ENCODE data around the gene ADGRG3. TPM values are rescaled to one million over a fixed set of nuclear protein-coding genes. Genes with fewer than 3 reads are reported as not detected.

ADGRG3 gene
- total and polyA plus RNA-seq, 2 of the 8 experiments (the other 6 are each of a cell fraction or from before 2014, with no cell fraction given) = 0.28 to 0.98 TPM

DNA sequence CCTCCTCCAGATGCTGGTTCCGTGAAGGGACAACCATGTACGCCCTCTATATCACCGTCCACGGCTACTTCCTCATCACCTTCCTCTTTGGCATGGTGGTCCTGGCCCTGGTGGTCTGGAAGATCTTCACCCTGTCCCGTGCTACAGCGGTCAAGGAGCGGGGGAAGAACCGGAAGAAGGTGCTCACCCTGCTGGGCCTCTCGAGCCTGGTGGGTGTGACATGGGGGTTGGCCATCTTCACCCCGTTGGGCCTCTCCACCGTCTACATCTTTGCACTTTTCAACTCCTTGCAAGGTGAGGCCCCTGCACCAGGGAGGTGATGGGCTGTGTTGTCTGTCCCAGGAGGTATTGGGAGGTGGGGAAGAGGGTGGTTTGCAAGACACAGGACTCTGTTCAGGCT is 17.5 kb downstream of the ADGRG3 start:
- Histone ChIP-seq H3K4ac (replicated peaks; ENCODE audit: insufficient read length, low read depth, low read length) (no peak overlapping the region), H4K20me1 (replicated peaks in 1 of 2; ENCODE audit: control insufficient read depth in 1 of 2, insufficient read depth in 2 of 2, low read length in 2 of 2) (no peaks in the 10 kb centered on the region), H3K79me2 (ENCODE audit: control insufficient read depth in 1 of 2, insufficient read depth in 2 of 2, low read length in 2 of 2) (no peaks in the 10 kb centered on the region), H2BK20ac (ENCODE audit: low read length) (no peak overlapping the region), H4K91ac (replicated peaks; ENCODE audit: insufficient read length, low read length) (no peak overlapping the region), H2AFZ (ENCODE audit: low read length) (no peak overlapping the region), H3K9ac (replicated peaks in 1 of 4; ENCODE audit: extremely low read depth in 1 of 4, low read depth in 3 of 4, low read length in 3 of 4) (no peak overlapping the region), H3K27ac (ENCODE audit: low read depth, low read length) (no peak overlapping the region; the same call in 1 of the 2 replicates), H3K79me1 (ENCODE audit: low read depth, low read length) (no peaks in the 10 kb centered on the region), H4K5ac (ENCODE audit: insufficient read length, low read depth, low read length) (no peak overlapping the region), H3K9me3 (ENCODE audit: insufficient read depth in 2 of 2, low read depth in 1 of 2, low read length in 1 of 2) (no peaks in the 10 kb centered on the region), H4K8ac (ENCODE audit: extremely low read depth, insufficient read depth, low read length) (no peak overlapping the region), H2BK120ac (replicated peaks; ENCODE audit: low read depth, low read length) (no peak overlapping the region), H3K4me1 (replicated peaks in 1 of 4; ENCODE audit: control insufficient read depth in 3 of 4, insufficient read depth in 4 of 4, low read length in 3 of 4) (peaks cover 0 to 7% (median under 1%) of the 10 kb centered on the region in 4 experiments; a peak in 1 of 7 replicates), H2BK15ac (ENCODE audit: low read length) (0 out of 2 replicates have a peak overlapping the region, but pooled peaks have one; percentile 63), H2BK12ac (ENCODE audit: low read depth, low read length) (no peak overlapping the region), H3K4me2 (ENCODE audit: insufficient read depth in 1 of 2, low read depth in 2 of 2, low read length in 2 of 2) (no peak overlapping the region), H3K23me2 (ENCODE audit: low read depth, low read length) (no peaks in the 10 kb centered on the region), H3K36me3 (ENCODE audit: control insufficient read depth in 2 of 4, insufficient read depth in 4 of 4, low read length in 3 of 4) (no peaks in the 10 kb centered on the region), H3K4me3 (ENCODE audit: extremely low read depth in 1 of 4, insufficient read depth in 2 of 4, low read depth in 3 of 4, low read length in 4 of 4) (no peak overlapping the region), H2AK5ac (ENCODE audit: low read depth, low read length) (no peak overlapping the region), H2BK5ac (ENCODE audit: low read depth, low read length) (no peak overlapping the region), H3K14ac (ENCODE audit: insufficient read length) (no peak overlapping the region), H3K27me3 (replicated peaks in 1 of 4; ENCODE audit: control insufficient read depth in 3 of 4, extremely low read depth in 1 of 4, insufficient read depth in 3 of 4, low read length in 3 of 4) (no peaks in the 10 kb centered on the region), H3K56ac (replicated peaks; ENCODE audit: insufficient read length, low read depth, low read length) (no peak overlapping the region), H3K23ac (ENCODE audit: insufficient read length) (no peak overlapping the region), H3K18ac (ENCODE audit: extremely low read depth, low read length) (no peak overlapping the region)
- no peak for FAIRE-seq
- CTCF ChIA-PET (ENCODE audit: partially characterized antibody) = interaction anchor here (1.0 to 1.2 kb wide), 2 partner anchors 17 to 94 kb away, joined by 3 read pairs; no protein-coding TSS in a partner anchor
- no peak for DNase-seq (ENCODE audit: low read depth in 1 of 2, low spot score in 2 of 2)
- POLR2A ChIA-PET (ENCODE audit: partially characterized antibody) = interaction anchor here (1.5 kb wide), 1 partner anchor 9 kb away, joined by 4 read pairs; no protein-coding TSS in a partner anchor
- 89% methylated on average over 11 of the region's 11 CpGs; no CpG with 5 or more reads in 1 of the 2 experiments for WGBS, 2 experiments (ENCODE audit: extremely low coverage in 1 of 2, insufficient coverage in 1 of 2, insufficient read length in 1 of 2, insufficient replicate concordance in 2 of 2, low coverage in 1 of 2, low lambda C conversion rate in 2 of 2, missing lambda C conversion rate in 1 of 2)
- no peak for TF ChIP-seq JUND (IDR thresholded peaks at IDR 0.05; ENCODE audit: low read length)
- no peak for TF ChIP-seq EP300 (IDR thresholded peaks at IDR 0.05; ENCODE audit: borderline replicate concordance in 1 of 2, low read depth in 2 of 2, low read length in 2 of 2)
- TF ChIP-seq CTBP2 (IDR thresholded peaks at IDR 0.05; ENCODE audit: borderline replicate concordance, insufficient read depth, insufficient read length, low read length) = no peak
- TF ChIP-seq CBX8 (IDR thresholded peaks at IDR 0.05; ENCODE audit: borderline replicate concordance, low read depth, low read length) = no peak
- no peak for TF ChIP-seq TEAD4 (IDR thresholded peaks at IDR 0.05; ENCODE audit: low read depth, low read length)
- TF ChIP-seq HDAC2 (IDR thresholded peaks at IDR 0.05; ENCODE audit: borderline replicate concordance in 1 of 2, low read depth in 2 of 2, low read length in 2 of 2) = no peak
- TF ChIP-seq BRCA1 (IDR thresholded peaks at IDR 0.05; ENCODE audit: low read depth, low read length) = no peak
- TF ChIP-seq KDM5A (IDR thresholded peaks at IDR 0.05; ENCODE audit: low read length) = no peak
- TF ChIP-seq, protein P1, sequence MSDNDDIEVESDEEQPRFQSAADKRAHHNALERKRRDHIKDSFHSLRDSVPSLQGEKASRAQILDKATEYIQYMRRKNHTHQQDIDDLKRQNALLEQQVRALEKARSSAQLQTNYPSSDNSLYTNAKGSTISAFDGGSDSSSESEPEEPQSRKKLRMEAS (IDR thresholded peaks at IDR 0.05) = no peak
- no peak for TF ChIP-seq RBBP5 (IDR thresholded peaks at IDR 0.05; ENCODE audit: borderline replicate concordance, low read depth, low read length)
- no peak for TF ChIP-seq POLR2A (IDR thresholded peaks at IDR 0.05; ENCODE audit: control extremely low read depth in 1 of 2, low read depth in 2 of 2, low read length in 2 of 2)
- no peak for TF ChIP-seq SIX5 (IDR thresholded peaks at IDR 0.05; ENCODE audit: low read depth, low read length)
- TF ChIP-seq ASH2L (IDR thresholded peaks at IDR 0.05; ENCODE audit: low read length) = no peak
- no peak for TF ChIP-seq TCF12 (IDR thresholded peaks at IDR 0.05; ENCODE audit: low read depth, low read length)
